ENCODE measurements around the gene FITM2.

GRCh38 chr20:44297721-44298120 lies 13.3 kb downstream of the FITM2 start:
- no peak for TF ChIP-seq EZH2 (IDR thresholded peaks at IDR 0.05; ENCODE audit: insufficient read depth, poor library complexity, severe bottlenecking)
- no peak for TF ChIP-seq EZH2phosphoT487 (IDR thresholded peaks at IDR 0.05; ENCODE audit: insufficient read depth, low read depth)
